H9 (cell line): ENCODE measurements around the gene C9orf152. TPM values are rescaled to one million over a fixed set of nuclear protein-coding genes. Genes with fewer than 3 reads are reported as not detected.
A peak's percentile ranks its signal among the peaks of the same experiment; 100 is the strongest.

Experiments
- DNase-seq: peaks from one replicate; pipeline ENCODE4 v3.0.0-alpha.2; 2017
- H2AFZ ChIP-seq: one replicate; pipeline ENCODE4 v1.6.1; 2013; ENCODE audit warnings: mild to moderate bottlenecking, low read length, control low read depth, moderate library complexity
- H2AK5ac ChIP-seq: 2 replicates; pipeline ENCODE4 v1.6.1; 2013; ENCODE audit warnings: low read length, control low read depth, mixed read lengths; ENCODE audit not compliant: insufficient read length
- H2BK120ac ChIP-seq: one replicate; pipeline ENCODE4 v1.6.1; 2013; ENCODE audit warnings: low read depth, mild to moderate bottlenecking, low read length, control low read depth, inconsistent platforms; ENCODE audit not compliant: poor library complexity, severe bottlenecking
- H2BK12ac ChIP-seq: 2 replicates; pipeline ENCODE4 v1.6.1; 2013; ENCODE audit warnings: low read length, control low read depth, mixed read lengths, low read depth; ENCODE audit not compliant: insufficient read length
- H2BK15ac ChIP-seq: 2 replicates; pipeline ENCODE4 v1.6.1; 2013; ENCODE audit warnings: low read depth, low read length, control low read depth
- H2BK20ac ChIP-seq: one replicate; pipeline ENCODE4 v1.6.1; 2013; ENCODE audit warnings: low read depth, mild to moderate bottlenecking, low read length, control low read depth, inconsistent platforms; ENCODE audit not compliant: poor library complexity, severe bottlenecking
- H2BK5ac ChIP-seq: 2 replicates; pipeline ENCODE4 v1.6.1; 2013; ENCODE audit warnings: low read length, control low read depth, mixed read lengths; ENCODE audit not compliant: insufficient read length
- H3K14ac ChIP-seq: 2 replicates; pipeline ENCODE4 v1.6.1; 2013; ENCODE audit warnings: low read length, control low read depth; ENCODE audit not compliant: insufficient read depth
- H3K18ac ChIP-seq: 2 replicates; pipeline ENCODE4 v1.6.1; 2013; ENCODE audit warnings: low read depth, mild to moderate bottlenecking, mixed read lengths, low read length, control low read depth; ENCODE audit not compliant: insufficient read length
- H3K23ac ChIP-seq: 2 replicates; pipeline ENCODE4 v1.6.1; 2013; ENCODE audit warnings: low read length, control low read depth, mixed read lengths, low read depth; ENCODE audit not compliant: insufficient read length
- H3K23me2 ChIP-seq: 2 replicates; pipeline ENCODE4 v1.6.1; 2013; ENCODE audit warnings: low read depth, mild to moderate bottlenecking, mixed read lengths, low read length, control low read depth; ENCODE audit not compliant: insufficient read length, poor library complexity, severe bottlenecking
- H3K27ac ChIP-seq: 2 replicates; pipeline ENCODE4 v1.5.1; 2013; ENCODE audit warnings: low read length, control low read depth, mixed read lengths, low read depth; ENCODE audit not compliant: insufficient read length
- H3K27me3 ChIP-seq: 2 replicates; pipeline ENCODE4 v1.6.1; 2013; ENCODE audit warnings: low read length, control low read depth, inconsistent platforms; ENCODE audit not compliant: insufficient read depth
- H3K4ac ChIP-seq: 2 replicates; pipeline ENCODE4 v1.6.1; 2013; ENCODE audit warnings: low read depth, mild to moderate bottlenecking, control low read depth, inconsistent platforms, low read length, moderate library complexity
- H3K4me1 ChIP-seq: 2 replicates; pipeline ENCODE4 v1.6.1; 2013; ENCODE audit warnings: low read length, control low read depth, inconsistent platforms; ENCODE audit not compliant: insufficient read depth
- H3K4me2 ChIP-seq: 2 replicates; pipeline ENCODE4 v1.6.1; 2013; ENCODE audit warnings: low read length, control low read depth, mixed read lengths; ENCODE audit not compliant: insufficient read length, insufficient read depth
- H3K56ac ChIP-seq: 2 replicates; pipeline ENCODE4 v1.6.1; 2013; ENCODE audit warnings: low read depth, mild to moderate bottlenecking, mixed read lengths, low read length, control low read depth; ENCODE audit not compliant: insufficient read length
- H3K79me1 ChIP-seq: 2 replicates; pipeline ENCODE4 v1.6.1; 2013; ENCODE audit warnings: low read depth, mild to moderate bottlenecking, moderate library complexity, low read length, control low read depth, inconsistent platforms; ENCODE audit not compliant: insufficient read depth, poor library complexity, severe bottlenecking
- H3K79me2 ChIP-seq: 2 replicates; pipeline ENCODE4 v1.6.1; 2013; ENCODE audit warnings: low read length, control low read depth, inconsistent platforms; ENCODE audit not compliant: insufficient read depth
- H3K9ac ChIP-seq: 2 replicates; pipeline ENCODE4 v1.6.1; 2013; ENCODE audit warnings: low read length, control low read depth, mixed read lengths; ENCODE audit not compliant: insufficient read length; ENCODE audit errors: extremely low read depth
- H3K9me3 ChIP-seq: one replicate; pipeline ENCODE4 v1.6.1; 2013; ENCODE audit warnings: low read depth, low read length, inconsistent platforms; ENCODE audit not compliant: control insufficient read depth
- H3T11ph ChIP-seq: one replicate; pipeline ENCODE4 v1.6.1; 2013; ENCODE audit warnings: mild to moderate bottlenecking, low read length, control low read depth, inconsistent platforms
- H4K20me1 ChIP-seq: one replicate; pipeline ENCODE4 v1.6.1; 2013; ENCODE audit not compliant: control insufficient read depth, insufficient read length, insufficient read depth
- H4K5ac ChIP-seq: 2 replicates; pipeline ENCODE4 v1.6.1; 2013; ENCODE audit warnings: low read depth, mild to moderate bottlenecking, mixed read lengths, low read length, control low read depth; ENCODE audit not compliant: insufficient read length
- H4K8ac ChIP-seq: replicated peaks from 2 replicates; pipeline ENCODE4 v1.6.1; 2013; ENCODE audit warnings: low read length, control low read depth, mixed read lengths, low read depth; ENCODE audit not compliant: insufficient read length
- H4K91ac ChIP-seq: 2 replicates; pipeline ENCODE4 v1.6.1; 2013; ENCODE audit warnings: low read depth, mild to moderate bottlenecking, moderate library complexity, mixed read lengths, low read length, control low read depth; ENCODE audit not compliant: insufficient read length
- H3K27ac Mint-ChIP-seq, 3 experiments: 2 replicates in 2 of 3; 3 replicates in 1 of 3; pipeline ENCODE4 v1.8.0; 2020 to 2021; ENCODE audit warnings: mixed read lengths in 3 of 3, mild to moderate bottlenecking in 1 of 3, moderate library complexity in 1 of 3
- H3K27me3 Mint-ChIP-seq: 2 replicates; pipeline ENCODE4 v1.8.0; 2021; ENCODE audit warnings: low read depth, mild to moderate bottlenecking, moderate library complexity, mixed read lengths
- H3K36me3 Mint-ChIP-seq, 3 experiments: 2 replicates in 2 of 3; 3 replicates in 1 of 3; pipeline ENCODE4 v1.8.0; 2020 to 2021; ENCODE audit warnings: low read depth in 3 of 3, mixed read lengths in 3 of 3; ENCODE audit not compliant: insufficient read depth in 1 of 3
- H3K4me1 Mint-ChIP-seq, 2 experiments: 2 replicates each; pipeline ENCODE4 v1.8.0; 2020; ENCODE audit warnings: mixed read lengths in 2 of 2
- H3K4me3 Mint-ChIP-seq, 2 experiments: 2 replicates in 1 of 2; 3 replicates in 1 of 2; pipeline ENCODE4 v1.8.0; 2020 to 2021; ENCODE audit warnings: mild to moderate bottlenecking in 2 of 2, mixed read lengths in 2 of 2, moderate library complexity in 1 of 2
- H3K9me3 Mint-ChIP-seq, 2 experiments: 2 replicates in 1 of 2; 3 replicates in 1 of 2; pipeline ENCODE4 v1.8.0; 2020; ENCODE audit warnings: mild to moderate bottlenecking in 2 of 2, mixed read lengths in 2 of 2, moderate library complexity in 1 of 2
- WGBS: extraction: QIAGEN DNeasy Blood & Tissue Kit; methylation state at CpG from one replicate; pipeline ENCODE4 v1.1.7; 2013; ENCODE audit warnings: missing lambda C conversion rate, low lambda C conversion rate, mixed read lengths; ENCODE audit not compliant: insufficient read length; ENCODE audit errors: extremely low coverage; 5-methylcytosine and 5-hydroxymethylcytosine counted together
- total RNA-seq: library from RNA; stranded (reverse); gene quantifications from 2 replicates; pipeline ENCODE4 v1.2.1, GENCODE V29; 2021
- TF ChIP-seq, protein P1 (sequence below): fragments of 200-600 bp; sonication (generic); conservative IDR thresholded peaks from 3 replicates; pipeline ENCODE4 v1.8.0; 2021; ENCODE audit warnings: antibody characterized with exemption, mild to moderate bottlenecking

Gene C9orf152
- total RNA-seq, 1 experiment from 2014 or later: not detected

GRCh38 chr9:110152704-110153374 lies 55.1 kb downstream of the C9orf152 start:
- no peak overlapping the region for H3T11ph ChIP-seq
- H2BK20ac ChIP-seq: no peak overlapping the region
- WGBS: no CpG with 5 or more reads among the region's 3 CpGs
- Mint-ChIP-seq H3K27ac (no peak overlapping the region; a peak in 1 of 7 replicates), H3K27me3 (peaks cover 7% of the 10 kb centered on the region; the same call in 1 of the 2 replicates), H3K4me1 (peaks cover 7 to 11% of the 10 kb centered on the region in 2 experiments), H3K36me3 (peaks cover 12 to 21% (median 12%) of the 10 kb centered on the region in 3 experiments), H3K4me3 (no peak overlapping the region), H3K9me3 (peaks cover 5 to 7% of the 10 kb centered on the region in 2 experiments; a peak in 3 of 5 replicates)
- H4K8ac ChIP-seq: no peak overlapping the region
- no peak overlapping the region for H3K9ac ChIP-seq
- H3K14ac ChIP-seq: no peak overlapping the region
- peak; percentile 41 for DNase-seq
- peaks cover 3% of the 10 kb centered on the region for H3K79me1 ChIP-seq
- H2AFZ ChIP-seq: no peak overlapping the region
- no peaks in the 10 kb centered on the region for H3K9me3 ChIP-seq
- no peak overlapping the region for H4K91ac ChIP-seq
- no peak overlapping the region for H2BK12ac ChIP-seq
- H3K23ac ChIP-seq: no peak overlapping the region
- H3K18ac ChIP-seq: no peak overlapping the region
- no peaks in the 10 kb centered on the region for H3K23me2 ChIP-seq
- H3K27ac ChIP-seq: no peak overlapping the region
- no peaks in the 10 kb centered on the region for H3K27me3 ChIP-seq
- H3K79me2 ChIP-seq: no peaks in the 10 kb centered on the region
- no peak overlapping the region for H4K5ac ChIP-seq
- no peak overlapping the region for H3K56ac ChIP-seq
- H3K4ac ChIP-seq: no peak overlapping the region
- no peaks in the 10 kb centered on the region; the same call in 1 of the 2 replicates for H3K4me1 ChIP-seq
- H2BK15ac ChIP-seq: no peak overlapping the region
- no peak overlapping the region for H2BK5ac ChIP-seq
- H2AK5ac ChIP-seq: no peak overlapping the region
- H3K4me2 ChIP-seq: no peak overlapping the region
- H2BK120ac ChIP-seq: no peak overlapping the region
- TF ChIP-seq, protein P1, sequence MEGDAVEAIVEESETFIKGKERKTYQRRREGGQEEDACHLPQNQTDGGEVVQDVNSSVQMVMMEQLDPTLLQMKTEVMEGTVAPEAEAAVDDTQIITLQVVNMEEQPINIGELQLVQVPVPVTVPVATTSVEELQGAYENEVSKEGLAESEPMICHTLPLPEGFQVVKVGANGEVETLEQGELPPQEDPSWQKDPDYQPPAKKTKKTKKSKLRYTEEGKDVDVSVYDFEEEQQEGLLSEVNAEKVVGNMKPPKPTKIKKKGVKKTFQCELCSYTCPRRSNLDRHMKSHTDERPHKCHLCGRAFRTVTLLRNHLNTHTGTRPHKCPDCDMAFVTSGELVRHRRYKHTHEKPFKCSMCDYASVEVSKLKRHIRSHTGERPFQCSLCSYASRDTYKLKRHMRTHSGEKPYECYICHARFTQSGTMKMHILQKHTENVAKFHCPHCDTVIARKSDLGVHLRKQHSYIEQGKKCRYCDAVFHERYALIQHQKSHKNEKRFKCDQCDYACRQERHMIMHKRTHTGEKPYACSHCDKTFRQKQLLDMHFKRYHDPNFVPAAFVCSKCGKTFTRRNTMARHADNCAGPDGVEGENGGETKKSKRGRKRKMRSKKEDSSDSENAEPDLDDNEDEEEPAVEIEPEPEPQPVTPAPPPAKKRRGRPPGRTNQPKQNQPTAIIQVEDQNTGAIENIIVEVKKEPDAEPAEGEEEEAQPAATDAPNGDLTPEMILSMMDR: peak; percentile 83
- no peaks in the 10 kb centered on the region for H4K20me1 ChIP-seq

Other genes starting within 250 kb of the C9orf152 start
- gene TXN, start 48.3 kb upstream of the C9orf152 start, total RNA-seq: 280 and 282 TPM in 2 replicates
- gene TXNDC8, start 129.7 kb upstream of the C9orf152 start, total RNA-seq: not detected in 2 replicates